Spleen (tissue), 11 donors: ENCODE data around the gene ACO2. TPM values are rescaled to one million over a fixed set of nuclear protein-coding genes. Genes with fewer than 3 reads are reported as not detected.

Experiments
- DNase-seq: peaks from one replicate; pipeline ENCODE4 v3.0.0-alpha.2; 2020
- H3K27ac ChIP-seq, 8 donors: fragments of 200-600 bp; sonication (generic) in 7 of 8; 1 replicate in 4 of 8; 2 replicates in 4 of 8; pipeline versions ENCODE4 v1.5.0 to v1.8.0; 2016 to 2021; ENCODE audit warnings: inconsistent platforms in 4 of 8, mild to moderate bottlenecking in 4 of 8, moderate library complexity in 1 of 8
- H3K27me3 ChIP-seq, 7 donors: fragments of 200-600 bp; sonication (generic) in 6 of 7; replicated peaks in 1 of 7; 1 replicate in 4 of 7; 2 replicates in 3 of 7; pipeline versions ENCODE4 v1.5.0 to v1.8.0; 2016 to 2021; ENCODE audit warnings: inconsistent platforms in 3 of 7, mild to moderate bottlenecking in 1 of 7
- H3K36me3 ChIP-seq, 6 donors: fragments of 200-600 bp; sonication (generic) in 5 of 6; 1 replicate in 4 of 6; 2 replicates in 2 of 6; pipeline versions ENCODE4 v1.5.0 to v1.8.0; 2016 to 2021; ENCODE audit warnings: inconsistent platforms in 2 of 6
- H3K4me1 ChIP-seq, 6 donors: fragments of 200-600 bp; sonication (generic) in 5 of 6; 1 replicate in 3 of 6; 2 replicates in 3 of 6; pipeline versions ENCODE4 v1.5.0 to v1.8.0; 2016 to 2021; ENCODE audit warnings: inconsistent platforms in 3 of 6
- H3K4me3 ChIP-seq, 8 donors: fragments of 200-600 bp; sonication (generic) in 7 of 8; 1 replicate in 4 of 8; 2 replicates in 4 of 8; pipeline versions ENCODE4 v1.5.0 to v1.8.0; 2016 to 2021; ENCODE audit warnings: inconsistent platforms in 4 of 8, mild to moderate bottlenecking in 4 of 8, moderate library complexity in 2 of 8
- H3K9me3 ChIP-seq, 8 donors: fragments of 200-600 bp; sonication (generic) in 7 of 8; 1 replicate in 4 of 8; 2 replicates in 4 of 8; pipeline versions ENCODE4 v1.5.0 to v1.8.0; 2016 to 2021; ENCODE audit warnings: inconsistent platforms in 4 of 8
- POLR2A ChIP-seq, 3 donors: fragments of 450-650 bp; IDR thresholded peaks; one replicate each; pipeline ENCODE4 v1.5.1; 2017; ENCODE audit warnings: antibody characterized with exemption in 3 of 3, mild to moderate bottlenecking in 1 of 3
- POLR2AphosphoS5 ChIP-seq, 3 donors: sonication (generic); formaldehyde crosslinking; IDR thresholded peaks; one replicate each; pipeline ENCODE4 v1.5.1; 2017; ENCODE audit warnings: antibody characterized with exemption in 3 of 3
- WGBS, 5 donors: extraction: QIAGEN DNeasy Blood & Tissue Kit in 3 of 5; methylation state at CpG; one replicate each; pipeline versions ENCODE4 v1.1.5 to v1.1.7; 2013 to 2018; 5-methylcytosine and 5-hydroxymethylcytosine counted together
- intact Hi-C: fragments of 100-400 bp; cut with DNase I; formaldehyde crosslinking; loops from one replicate; pipeline ENCODE4 v1.15.0; 2023; ENCODE audit warnings: low total_unique reads
- polyA plus RNA-seq, 3 donors: library from polyadenylated mRNA; stranded (reverse); fragments of 200-250 nt; gene quantifications; one replicate each; pipeline ENCODE4 v1.2.1, GENCODE V29; 2013
- total RNA-seq, 7 donors: library from RNA; depleted of rRNA in 3 of 7; stranded (reverse); fragments of >200 nt in 3 of 7; fragmentation: NEBNext Ultra II Directional in 4 of 7; extraction: Animal tissue kit (Norgen Biotek cat#: 25700) in 4 of 7; gene quantifications; one replicate each; pipeline versions ENCODE4 v1.1.0 to v1.2.1, GENCODE V29; 2016 to 2021
- TF ChIP-seq, protein P1 (sequence below), 11 experiments: fragments of 200-600 bp in 7 of 11; fragments of 450-650 bp in 4 of 11; sonication (generic) in 4 of 11; IDR thresholded peaks in 8 of 11; conservative IDR thresholded peaks in 3 of 11; 1 replicate in 7 of 11; 2 replicates in 4 of 11; pipeline versions ENCODE4 v1.4.0 to v1.8.0; 2016 to 2021; ENCODE audit warnings: antibody characterized with exemption in 11 of 11, inconsistent platforms in 4 of 11, mild to moderate bottlenecking in 1 of 11
- donor health status: healthy with polysubstance abuse.
- donor health status: DM: no; HTN: no; CAD: no; lungs with moderate emphysema.
- donor health status: DM: no; HTN: no; CAD: no.
- donor health status: Bipolar disorder and iron deficiency.
- donor health status: healthy.
- donor health status: DM: no; HTN: no; CAD: no.
- donor health status: DM: yes; HTN: yes; CAD: no.

Gene ACO2
- total and polyA plus RNA-seq, 10 donors, result 21.4 to 82.0 (median 67.2) TPM

DNA sequence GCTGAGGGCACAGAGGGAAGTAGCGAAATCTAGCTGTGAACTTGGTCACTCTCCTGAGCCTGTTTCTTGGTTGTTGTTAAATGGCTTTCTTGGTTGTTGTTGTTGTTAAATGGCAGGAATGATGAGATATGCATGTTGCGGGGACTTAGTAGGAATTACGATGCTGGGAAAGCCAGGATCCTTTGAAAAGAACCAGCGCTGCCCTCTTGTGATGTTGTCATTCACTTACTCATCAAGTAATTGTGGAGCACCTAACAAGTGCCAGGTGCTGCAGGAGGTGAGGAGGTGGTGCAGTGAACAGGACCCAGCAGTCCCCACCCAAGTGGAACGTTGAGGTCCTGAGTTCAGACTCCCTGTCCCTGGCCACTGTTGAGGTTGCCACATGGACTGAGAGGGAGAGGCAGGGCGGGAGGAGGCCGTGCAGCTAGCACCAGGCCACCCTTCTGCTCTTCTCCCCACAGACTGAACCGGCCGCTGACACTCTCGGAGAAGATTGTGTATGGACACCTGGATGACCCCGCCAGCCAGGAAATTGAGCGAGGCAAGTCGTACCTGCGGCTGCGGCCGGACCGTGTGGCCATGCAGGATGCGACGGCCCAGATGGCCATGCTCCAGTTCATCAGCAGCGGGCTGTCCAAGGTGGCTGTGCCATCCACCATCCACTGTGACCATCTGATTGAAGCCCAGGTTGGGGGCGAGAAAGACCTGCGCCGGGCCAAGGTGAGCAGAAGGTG is 38.6 kb downstream of the ACO2 start:
- no peak for DNase-seq
- H3K27ac ChIP-seq, result no peak overlapping the region
- no peak for TF ChIP-seq POLR2AphosphoS5 (IDR thresholded peaks at IDR 0.05)
- TF ChIP-seq POLR2A (IDR thresholded peaks at IDR 0.05), result no peak
- TF ChIP-seq, protein P1, sequence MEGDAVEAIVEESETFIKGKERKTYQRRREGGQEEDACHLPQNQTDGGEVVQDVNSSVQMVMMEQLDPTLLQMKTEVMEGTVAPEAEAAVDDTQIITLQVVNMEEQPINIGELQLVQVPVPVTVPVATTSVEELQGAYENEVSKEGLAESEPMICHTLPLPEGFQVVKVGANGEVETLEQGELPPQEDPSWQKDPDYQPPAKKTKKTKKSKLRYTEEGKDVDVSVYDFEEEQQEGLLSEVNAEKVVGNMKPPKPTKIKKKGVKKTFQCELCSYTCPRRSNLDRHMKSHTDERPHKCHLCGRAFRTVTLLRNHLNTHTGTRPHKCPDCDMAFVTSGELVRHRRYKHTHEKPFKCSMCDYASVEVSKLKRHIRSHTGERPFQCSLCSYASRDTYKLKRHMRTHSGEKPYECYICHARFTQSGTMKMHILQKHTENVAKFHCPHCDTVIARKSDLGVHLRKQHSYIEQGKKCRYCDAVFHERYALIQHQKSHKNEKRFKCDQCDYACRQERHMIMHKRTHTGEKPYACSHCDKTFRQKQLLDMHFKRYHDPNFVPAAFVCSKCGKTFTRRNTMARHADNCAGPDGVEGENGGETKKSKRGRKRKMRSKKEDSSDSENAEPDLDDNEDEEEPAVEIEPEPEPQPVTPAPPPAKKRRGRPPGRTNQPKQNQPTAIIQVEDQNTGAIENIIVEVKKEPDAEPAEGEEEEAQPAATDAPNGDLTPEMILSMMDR (IDR thresholded peaks at IDR 0.05 in 8 of 11, conservative IDR thresholded peaks at IDR 0.05 in 3 of 11), result no peak
- H3K27me3 ChIP-seq, result no peaks in the 10 kb centered on the region
- no peaks in the 10 kb centered on the region for H3K9me3 ChIP-seq
- intact Hi-C loops, result no loop called here
- 94 to 96% (median 95%) methylated on average over 14 to 23 of the region's 23 CpGs for WGBS, 5 donors
- no peak overlapping the region for H3K4me3 ChIP-seq
- peaks cover 0 to 9% (median 0%) of the 10 kb centered on the region in 6 donors for H3K4me1 ChIP-seq
- peaks cover 0 to 100% (median 56%) of the 10 kb centered on the region in 6 donors for H3K36me3 ChIP-seq

DNA sequence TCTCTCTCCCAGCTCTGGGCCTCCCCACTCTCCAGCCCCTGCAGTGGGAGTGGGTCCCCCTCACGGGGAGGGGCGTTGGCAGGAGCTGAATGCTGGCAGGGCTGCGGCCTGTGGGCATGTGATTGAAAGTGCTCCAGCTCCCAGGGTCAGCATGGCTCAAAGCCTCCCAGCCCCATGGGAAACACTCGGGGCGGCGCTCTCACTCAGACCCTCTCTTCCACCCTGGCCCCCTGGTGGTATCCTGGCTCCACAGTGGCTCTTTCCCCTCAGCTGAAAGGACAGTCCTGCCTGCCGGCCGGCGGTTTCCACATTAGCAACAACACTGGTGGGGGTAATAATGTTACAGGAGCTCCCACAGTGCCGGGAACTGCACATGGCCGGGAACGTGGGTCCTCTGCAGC is 39.9 kb downstream of the ACO2 start:
- no peaks in the 10 kb centered on the region for H3K27me3 ChIP-seq
- no peak overlapping the region for H3K4me3 ChIP-seq
- 80 to 90% (median 90%) methylated on average over 12 of the region's 12 CpGs for WGBS, 5 donors
- TF ChIP-seq, protein P1 (IDR thresholded peaks at IDR 0.05 in 8 of 11, conservative IDR thresholded peaks at IDR 0.05 in 3 of 11), result no peak
- peak in 1 of 3 donors; percentile 31 for TF ChIP-seq POLR2AphosphoS5 (IDR thresholded peaks at IDR 0.05)
- no peak for TF ChIP-seq POLR2A (IDR thresholded peaks at IDR 0.05)
- no peak overlapping the region for H3K27ac ChIP-seq
- H3K9me3 ChIP-seq, result no peaks in the 10 kb centered on the region
- intact Hi-C loops, result no loop called here
- H3K4me1 ChIP-seq, result peaks cover 0 to 9% (median 0%) of the 10 kb centered on the region in 6 donors
- no peak for DNase-seq
- H3K36me3 ChIP-seq, result peaks cover 0 to 100% (median 64%) of the 10 kb centered on the region in 6 donors

DNA sequence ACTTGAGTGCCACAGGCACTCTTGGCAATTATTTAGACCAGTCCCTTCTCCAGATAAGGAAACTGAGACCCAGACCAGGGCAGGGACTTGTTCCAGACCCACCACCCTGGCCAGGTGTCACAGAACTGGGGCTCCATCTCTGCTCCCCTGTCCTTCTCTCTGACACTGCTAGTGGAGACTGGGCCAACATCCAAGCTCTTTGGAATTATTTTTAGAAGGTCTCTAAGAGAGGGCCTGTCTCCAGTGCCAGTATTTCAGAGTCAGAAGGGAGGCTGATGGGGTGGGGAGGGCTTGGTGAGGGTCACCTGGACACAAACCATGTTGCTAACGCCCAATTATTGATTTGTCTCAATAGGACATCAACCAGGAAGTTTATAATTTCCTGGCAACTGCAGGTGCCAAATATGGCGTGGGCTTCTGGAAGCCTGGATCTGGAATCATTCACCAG is 42.6 kb downstream of the ACO2 start:
- WGBS, 5 donors, result 70 to 93% (median 84%) methylated on average over 2 of the region's 2 CpGs
- DNase-seq, result no peak
- intact Hi-C loops, result no loop called here
- no peaks in the 10 kb centered on the region for H3K9me3 ChIP-seq
- peaks cover 0 to 100% (median 84%) of the 10 kb centered on the region in 6 donors for H3K36me3 ChIP-seq
- no peak overlapping the region for H3K27ac ChIP-seq
- no peaks in the 10 kb centered on the region for H3K27me3 ChIP-seq
- peaks cover 0 to 9% (median 0%) of the 10 kb centered on the region in 6 donors for H3K4me1 ChIP-seq
- TF ChIP-seq POLR2AphosphoS5 (IDR thresholded peaks at IDR 0.05), result no peak
- no peak overlapping the region for H3K4me3 ChIP-seq

DNA sequence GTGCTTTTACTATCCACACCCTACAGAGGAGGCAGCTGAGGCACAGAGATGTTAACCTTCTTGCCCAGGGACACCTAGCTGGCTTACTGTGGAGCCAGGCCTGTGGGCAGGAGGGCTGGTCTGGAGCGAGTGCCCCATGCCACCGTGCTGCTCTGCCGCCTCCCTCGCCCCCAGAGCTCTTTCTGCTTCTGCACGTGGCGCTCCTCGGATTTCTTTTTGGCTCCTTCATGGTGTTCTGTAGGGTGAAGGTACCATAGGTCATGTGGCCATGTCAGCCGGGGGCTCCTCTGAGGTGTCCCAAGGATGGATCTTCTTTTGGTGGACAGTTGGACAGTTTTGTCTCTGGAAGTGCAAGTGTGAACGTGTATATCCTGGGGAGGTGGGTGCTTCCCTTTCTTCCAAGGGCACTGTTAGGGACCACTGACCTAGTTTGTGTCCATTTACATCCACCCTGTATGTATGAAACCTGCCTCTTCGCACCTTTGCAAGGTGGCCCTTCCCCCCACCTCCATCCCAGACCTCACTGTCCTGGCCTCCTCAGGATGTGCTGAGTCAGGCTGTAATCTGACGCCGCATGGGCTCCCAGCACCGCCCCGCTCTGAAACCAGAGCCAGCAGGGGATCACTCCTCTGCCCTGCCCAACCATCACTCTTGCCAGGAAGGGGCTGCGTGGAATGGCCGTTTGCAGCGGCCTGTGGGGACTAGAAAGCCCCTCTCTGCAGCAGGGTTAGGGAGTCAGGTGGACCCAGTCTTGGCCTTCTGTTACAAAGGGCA is 43.7 kb downstream of the ACO2 start:
- DNase-seq, result no peak
- peaks cover 0 to 100% (median 87%) of the 10 kb centered on the region in 6 donors for H3K36me3 ChIP-seq
- no peak overlapping the region for H3K4me3 ChIP-seq
- peaks cover 0 to 12% (median 2%) of the 10 kb centered on the region in 6 donors for H3K4me1 ChIP-seq
- no peaks in the 10 kb centered on the region for H3K9me3 ChIP-seq
- H3K27ac ChIP-seq, result no peak overlapping the region
- H3K27me3 ChIP-seq, result no peaks in the 10 kb centered on the region
- 82 to 88% (median 85%) methylated on average over 15 to 17 of the region's 17 CpGs for WGBS, 5 donors
- intact Hi-C loops, result no loop called here
- TF ChIP-seq, protein P1 (IDR thresholded peaks at IDR 0.05 in 8 of 11, conservative IDR thresholded peaks at IDR 0.05 in 3 of 11), result no peak
- no peak for TF ChIP-seq POLR2AphosphoS5 (IDR thresholded peaks at IDR 0.05)
- TF ChIP-seq POLR2A (IDR thresholded peaks at IDR 0.05), result no peak
